ENCODE measurements around the gene FRMD3. TPM values are rescaled to one million over a fixed set of nuclear protein-coding genes. Genes with fewer than 3 reads are reported as not detected.
"Not testable (repeated sequence)": the region's sequence is repeated elsewhere in the genome, so short reads cannot be mapped to it uniquely, and the experiment has no call there.

The FRMD3 gene
- total and polyA plus RNA-seq, 4 experiments from 2014 or later = 0.22 to 1.3 (median 1.1) TPM; not detected in 1

DNA sequence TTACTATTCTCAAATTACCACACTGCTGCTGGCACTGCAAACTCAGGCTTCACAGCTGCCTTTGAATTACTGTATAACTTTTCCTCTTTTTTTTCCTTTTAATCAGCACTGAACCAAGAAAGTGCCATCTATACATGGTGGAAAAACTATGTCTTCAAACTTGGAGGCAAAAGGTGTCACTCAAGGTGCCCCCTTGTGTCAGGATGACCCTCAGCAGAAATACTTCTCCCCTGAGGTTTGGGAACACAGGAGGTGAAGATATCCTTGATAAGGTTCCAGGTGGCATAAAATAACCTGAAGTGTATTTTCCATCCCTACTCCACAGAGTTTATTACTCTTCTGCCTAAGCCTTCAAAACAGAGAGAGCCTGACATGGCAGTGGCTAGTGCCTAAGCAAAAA is 14.5 kb downstream of the FRMD3 start:
- DNase-seq = no peak
- ChIA-PET CTCF (ENCODE audit: partially characterized antibody) (no interaction called here), POLR2A (ENCODE audit: partially characterized antibody) (no interaction called here)
- Histone ChIP-seq H3K27me3 (ENCODE audit: insufficient read depth, low read length) (no peaks in the 10 kb centered on the region), H3K4me3 (ENCODE audit: low read length in 2 of 2) (no peak overlapping the region), H3K9me3 (ENCODE audit: control insufficient read depth in 1 of 2, low read length in 2 of 2) (no peaks in the 10 kb centered on the region), H3K4me1 (ENCODE audit: insufficient read depth, low read length) (no peaks in the 10 kb centered on the region), H3K27ac (ENCODE audit: low read depth, low read length) (no peak overlapping the region), H3K36me3 (ENCODE audit: insufficient read depth, low read length) (no peaks in the 10 kb centered on the region)
- no peaks in the 10 kb centered on the region for H3K36me3 Mint-ChIP-seq
- peaks cover 0 to 9% (median 4%) of the 10 kb centered on the region in 8 donors for H3K9me3 Mint-ChIP-seq
- H3K4me3 Mint-ChIP-seq = no peak overlapping the region
- intact Hi-C loops (cut with micrococcal nuclease) = no loop called here
- H3K27ac Mint-ChIP-seq = no peak overlapping the region
- no peaks in the 10 kb centered on the region for H3K4me1 Mint-ChIP-seq
- H3K27me3 Mint-ChIP-seq = no peaks in the 10 kb centered on the region

DNA sequence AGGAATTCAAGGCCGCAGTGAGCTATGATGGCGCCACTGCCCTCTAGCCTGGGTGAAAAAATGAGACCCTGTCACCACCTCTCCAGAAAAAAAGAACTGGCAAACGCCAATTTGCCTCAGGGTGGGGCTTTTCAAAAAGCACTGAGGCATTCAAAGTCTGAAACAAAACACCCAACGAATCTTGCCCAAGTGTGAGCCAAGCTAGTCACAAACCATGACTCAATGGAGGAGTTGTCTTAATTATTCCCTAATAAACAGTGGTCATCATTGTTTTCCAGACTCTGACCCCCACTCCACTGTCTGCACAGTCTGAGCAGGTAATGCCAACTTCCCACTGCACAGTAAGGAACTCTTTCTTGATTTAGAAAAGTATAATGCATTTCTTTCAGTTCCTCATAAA is 16.8 kb downstream of the FRMD3 start:
- Mint-ChIP-seq H3K4me3 (no peak overlapping the region), H3K36me3 (no peaks in the 10 kb centered on the region), H3K4me1 (no peaks in the 10 kb centered on the region), H3K27ac (no peak overlapping the region), H3K9me3 (peaks cover 0 to 17% (median 4%) of the 10 kb centered on the region in 8 donors), H3K27me3 (peaks cover 1 to 2% of the 10 kb centered on the region in 2 donors)
- DNase-seq = no peak
- Histone ChIP-seq H3K27ac (ENCODE audit: low read depth, low read length) (no peak overlapping the region), H3K9me3 (ENCODE audit: control insufficient read depth in 1 of 2, low read length in 2 of 2) (no peaks in the 10 kb centered on the region), H3K4me3 (ENCODE audit: low read length in 2 of 2) (no peak overlapping the region), H3K4me1 (ENCODE audit: insufficient read depth, low read length) (no peaks in the 10 kb centered on the region), H3K36me3 (ENCODE audit: insufficient read depth, low read length) (no peaks in the 10 kb centered on the region), H3K27me3 (ENCODE audit: insufficient read depth, low read length) (no peaks in the 10 kb centered on the region)
- intact Hi-C loops (cut with micrococcal nuclease) = no loop called here
- ChIA-PET POLR2A (ENCODE audit: partially characterized antibody) (no interaction called here), CTCF (ENCODE audit: partially characterized antibody) (no interaction called here)

DNA sequence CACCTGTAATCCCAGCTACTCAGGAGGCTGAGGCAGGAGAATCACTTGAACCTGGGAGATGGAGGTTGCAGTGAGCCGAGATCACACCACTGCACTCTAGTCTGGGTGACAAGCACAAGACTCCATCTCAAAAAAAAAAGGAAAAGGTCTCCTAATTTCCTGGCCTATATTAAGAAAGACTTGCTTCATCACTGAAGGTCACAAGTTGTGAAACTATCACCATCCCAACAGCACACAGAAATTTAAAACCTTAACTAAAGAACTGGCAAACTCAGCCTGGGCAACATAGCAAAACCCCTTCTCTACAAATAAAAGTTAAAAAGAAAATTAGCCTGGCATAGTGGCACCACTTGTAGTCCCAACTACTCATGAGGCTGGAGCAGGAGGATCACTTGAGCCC is 17.2 kb downstream of the FRMD3 start:
- no peaks in the 10 kb centered on the region for H3K36me3 ChIP-seq (ENCODE audit: insufficient read depth, low read length)
- CTCF ChIA-PET (ENCODE audit: partially characterized antibody) = no interaction called here
- Mint-ChIP-seq H3K4me1 (no peaks in the 10 kb centered on the region), H3K27ac (no peak overlapping the region), H3K4me3 (no peak overlapping the region), H3K36me3 (no peaks in the 10 kb centered on the region), H3K9me3 (peaks cover 0 to 17% (median 4%) of the 10 kb centered on the region in 8 donors), H3K27me3 (peaks cover 1 to 3% of the 10 kb centered on the region in 2 donors)
- no peaks in the 10 kb centered on the region for H3K27me3 ChIP-seq (ENCODE audit: insufficient read depth, low read length)
- POLR2A ChIA-PET (ENCODE audit: partially characterized antibody) = no interaction called here
- no peaks in the 10 kb centered on the region for H3K4me1 ChIP-seq (ENCODE audit: insufficient read depth, low read length)
- no peak overlapping the region for H3K4me3 ChIP-seq (ENCODE audit: low read length in 2 of 2)
- DNase-seq = no peak
- H3K27ac ChIP-seq (ENCODE audit: low read depth, low read length) = no peak overlapping the region
- no peaks in the 10 kb centered on the region for H3K9me3 ChIP-seq (ENCODE audit: control insufficient read depth in 1 of 2, low read length in 2 of 2)
- intact Hi-C loops (cut with micrococcal nuclease) = no loop called here

GRCh38 chr9:83520292-83520691 is 17.9 kb downstream of the FRMD3 start:
- DNase-seq = no peak
- Mint-ChIP-seq H3K4me1 (no peaks in the 10 kb centered on the region), H3K36me3 (no peaks in the 10 kb centered on the region), H3K9me3 (peaks cover 0 to 17% (median 4%) of the 10 kb centered on the region in 8 donors), H3K27me3 (peaks cover 1 to 3% of the 10 kb centered on the region in 2 donors), H3K4me3 (no peak overlapping the region), H3K27ac (no peak overlapping the region)
- ChIA-PET POLR2A (ENCODE audit: partially characterized antibody) (no interaction called here), CTCF (ENCODE audit: partially characterized antibody) (no interaction called here)
- Histone ChIP-seq H3K36me3 (ENCODE audit: insufficient read depth, low read length) (no peaks in the 10 kb centered on the region), H3K9me3 (ENCODE audit: control insufficient read depth in 1 of 2, low read length in 2 of 2) (no peaks in the 10 kb centered on the region), H3K4me1 (ENCODE audit: insufficient read depth, low read length) (no peaks in the 10 kb centered on the region), H3K4me3 (ENCODE audit: low read length in 2 of 2) (no peak overlapping the region), H3K27me3 (ENCODE audit: insufficient read depth, low read length) (no peaks in the 10 kb centered on the region), H3K27ac (ENCODE audit: low read depth, low read length) (no peak overlapping the region)
- intact Hi-C loops (cut with micrococcal nuclease) = no loop called here

GRCh38 chr9:83517980-83518379 is 20.2 kb downstream of the FRMD3 start:
- H3K27ac Mint-ChIP-seq; CTCF ChIA-PET (ENCODE audit: partially characterized antibody); POLR2A ChIA-PET (ENCODE audit: partially characterized antibody); H3K4me3 ChIP-seq (ENCODE audit: low read length in 2 of 2); H3K9me3 ChIP-seq (ENCODE audit: control insufficient read depth in 1 of 2, low read length in 2 of 2); intact Hi-C loops (cut with micrococcal nuclease); H3K36me3 Mint-ChIP-seq; H3K4me1 Mint-ChIP-seq; H3K4me1 ChIP-seq (ENCODE audit: insufficient read depth, low read length); DNase-seq; H3K27me3 ChIP-seq (ENCODE audit: insufficient read depth, low read length); H3K4me3 Mint-ChIP-seq; H3K27me3 Mint-ChIP-seq; H3K36me3 ChIP-seq (ENCODE audit: insufficient read depth, low read length); H3K27ac ChIP-seq (ENCODE audit: low read depth, low read length): not testable (repeated sequence)
- peaks cover 0 to 17% (median 4%) of the 10 kb centered on the region in 8 donors for H3K9me3 Mint-ChIP-seq

GRCh38 chr9:83514767-83515166 is 23.4 kb downstream of the FRMD3 start:
- no peak overlapping the region for H3K4me3 Mint-ChIP-seq
- peaks cover 1 to 6% of the 10 kb centered on the region in 2 donors for H3K27me3 Mint-ChIP-seq
- no peaks in the 10 kb centered on the region for H3K27me3 ChIP-seq (ENCODE audit: insufficient read depth, low read length)
- peak overlapping the region in 1 of 7 donors; percentile 14 for H3K27ac Mint-ChIP-seq
- CTCF ChIA-PET (ENCODE audit: partially characterized antibody) = no interaction called here
- H3K4me1 Mint-ChIP-seq = no peaks in the 10 kb centered on the region
- POLR2A ChIA-PET (ENCODE audit: partially characterized antibody) = no interaction called here
- no peak overlapping the region for H3K27ac ChIP-seq (ENCODE audit: low read depth, low read length)
- H3K4me1 ChIP-seq (ENCODE audit: insufficient read depth, low read length) = no peaks in the 10 kb centered on the region
- DNase-seq = no peak
- peaks cover 0 to 17% (median 3%) of the 10 kb centered on the region in 8 donors for H3K9me3 Mint-ChIP-seq
- no peak overlapping the region for H3K4me3 ChIP-seq (ENCODE audit: low read length in 2 of 2)
- peaks cover 0 to 9% of the 10 kb centered on the region in 2 donors for H3K36me3 Mint-ChIP-seq
- H3K9me3 ChIP-seq (ENCODE audit: control insufficient read depth in 1 of 2, low read length in 2 of 2) = no peaks in the 10 kb centered on the region
- no peaks in the 10 kb centered on the region for H3K36me3 ChIP-seq (ENCODE audit: insufficient read depth, low read length)
- intact Hi-C loops (cut with micrococcal nuclease) = no loop called here

- peaks cover under 1 to 6% of the 10 kb centered on the region in 2 donors for H3K27me3 Mint-ChIP-seq
- peaks cover 4 to 10% (median 7%) of the 10 kb centered on the region in 4 donors for H3K4me1 Mint-ChIP-seq
- Histone ChIP-seq H3K27me3 (ENCODE audit: insufficient read depth, low read length) (no peaks in the 10 kb centered on the region), H3K4me3 (ENCODE audit: low read length in 2 of 2) (no peak overlapping the region), H3K4me1 (ENCODE audit: insufficient read depth, low read length) (no peaks in the 10 kb centered on the region), H3K27ac (ENCODE audit: low read depth, low read length) (no peak overlapping the region), H3K36me3 (ENCODE audit: insufficient read depth, low read length) (no peaks in the 10 kb centered on the region), H3K9me3 (ENCODE audit: control insufficient read depth in 1 of 2, low read length in 2 of 2) (no peaks in the 10 kb centered on the region)
- H3K4me3 Mint-ChIP-seq = no peak overlapping the region
- no peak overlapping the region for H3K27ac Mint-ChIP-seq
- peaks cover 0 to 9% of the 10 kb centered on the region in 2 donors for H3K36me3 Mint-ChIP-seq
- POLR2A ChIA-PET (ENCODE audit: partially characterized antibody) = no interaction called here
- no peak for DNase-seq
- intact Hi-C loops (cut with micrococcal nuclease) = no loop called here
- peaks cover 0 to 2% (median 0%) of the 10 kb centered on the region in 8 donors for H3K9me3 Mint-ChIP-seq
- CTCF ChIA-PET (ENCODE audit: partially characterized antibody) = no interaction called here
These were observed 25.6 kb downstream of the FRMD3 start for GRCh38 chr9:83512621-83513020.

DNA sequence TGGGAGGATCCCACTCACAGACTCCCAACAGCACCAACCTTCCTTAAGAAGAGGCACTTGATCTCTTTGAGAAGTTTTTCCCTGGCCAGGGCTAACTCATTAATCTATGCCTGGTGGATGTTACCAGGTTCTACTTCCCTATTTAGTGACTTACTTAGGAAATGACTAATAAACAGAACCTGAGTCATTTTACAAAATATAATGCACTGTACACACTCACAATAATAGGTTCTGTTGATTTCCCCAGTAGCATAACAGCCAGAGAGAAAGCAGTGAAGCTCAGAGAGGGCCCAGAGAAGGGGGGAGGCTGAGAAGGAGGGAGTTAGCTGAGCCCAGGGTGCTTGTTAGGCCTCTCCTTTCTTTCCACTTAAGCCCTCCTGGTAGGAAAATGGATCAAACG is 27.1 kb downstream of the FRMD3 start:
- Histone ChIP-seq H3K27ac (ENCODE audit: low read depth, low read length) (no peak overlapping the region), H3K4me3 (ENCODE audit: low read length in 2 of 2) (no peak overlapping the region), H3K9me3 (ENCODE audit: control insufficient read depth in 1 of 2, low read length in 2 of 2) (no peaks in the 10 kb centered on the region), H3K36me3 (ENCODE audit: insufficient read depth, low read length) (no peaks in the 10 kb centered on the region), H3K4me1 (ENCODE audit: insufficient read depth, low read length) (no peaks in the 10 kb centered on the region), H3K27me3 (ENCODE audit: insufficient read depth, low read length) (no peaks in the 10 kb centered on the region)
- Mint-ChIP-seq H3K4me3 (no peak overlapping the region), H3K27me3 (peaks cover 0 to 3% of the 10 kb centered on the region in 2 donors), H3K4me1 (peaks cover 4 to 10% (median 7%) of the 10 kb centered on the region in 4 donors), H3K9me3 (no peaks in the 10 kb centered on the region), H3K36me3 (peaks cover 0 to 9% of the 10 kb centered on the region in 2 donors), H3K27ac (no peak overlapping the region)
- no peak for DNase-seq
- POLR2A ChIA-PET (ENCODE audit: partially characterized antibody) = no interaction called here
- intact Hi-C loops (cut with micrococcal nuclease) = no loop called here
- CTCF ChIA-PET (ENCODE audit: partially characterized antibody) = no interaction called here

Measured in CD4-positive, alpha-beta memory T cell (primary cell).